Measurements from ENCODE around the gene ZSCAN23.
"Not testable (repeated sequence)": the region's sequence is repeated elsewhere in the genome, so short reads cannot be mapped to it uniquely, and the experiment has no call there.

The ZSCAN23 gene

DNA sequence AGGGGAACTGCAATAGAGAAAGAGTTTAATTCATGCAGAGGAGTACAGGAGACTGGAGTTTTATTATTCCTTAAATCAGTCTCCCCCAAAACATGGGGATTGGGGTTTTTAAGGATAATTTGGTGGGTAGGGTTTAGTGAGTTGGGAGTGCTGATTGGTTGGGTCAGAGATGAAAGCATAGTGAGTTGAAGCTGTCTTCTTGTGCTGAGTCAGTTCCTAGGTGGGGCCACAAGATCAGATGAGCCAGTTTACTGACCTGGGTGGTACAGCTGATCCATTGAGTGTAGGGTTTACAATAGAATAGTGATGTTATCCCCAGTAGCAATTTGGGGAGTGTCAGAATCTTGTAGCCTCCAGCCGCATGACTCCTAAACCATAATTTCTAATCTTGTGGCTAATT, 43.2 kb upstream of the ZSCAN23 start:
- TF ChIP-seq, protein P1, sequence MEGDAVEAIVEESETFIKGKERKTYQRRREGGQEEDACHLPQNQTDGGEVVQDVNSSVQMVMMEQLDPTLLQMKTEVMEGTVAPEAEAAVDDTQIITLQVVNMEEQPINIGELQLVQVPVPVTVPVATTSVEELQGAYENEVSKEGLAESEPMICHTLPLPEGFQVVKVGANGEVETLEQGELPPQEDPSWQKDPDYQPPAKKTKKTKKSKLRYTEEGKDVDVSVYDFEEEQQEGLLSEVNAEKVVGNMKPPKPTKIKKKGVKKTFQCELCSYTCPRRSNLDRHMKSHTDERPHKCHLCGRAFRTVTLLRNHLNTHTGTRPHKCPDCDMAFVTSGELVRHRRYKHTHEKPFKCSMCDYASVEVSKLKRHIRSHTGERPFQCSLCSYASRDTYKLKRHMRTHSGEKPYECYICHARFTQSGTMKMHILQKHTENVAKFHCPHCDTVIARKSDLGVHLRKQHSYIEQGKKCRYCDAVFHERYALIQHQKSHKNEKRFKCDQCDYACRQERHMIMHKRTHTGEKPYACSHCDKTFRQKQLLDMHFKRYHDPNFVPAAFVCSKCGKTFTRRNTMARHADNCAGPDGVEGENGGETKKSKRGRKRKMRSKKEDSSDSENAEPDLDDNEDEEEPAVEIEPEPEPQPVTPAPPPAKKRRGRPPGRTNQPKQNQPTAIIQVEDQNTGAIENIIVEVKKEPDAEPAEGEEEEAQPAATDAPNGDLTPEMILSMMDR (conservative IDR thresholded peaks at IDR 0.05; ENCODE audit: low read depth, low read length), result no peak
- no peak overlapping the region for H3K4me3 ChIP-seq (ENCODE audit: low read length)
- no peak for DNase-seq (ENCODE audit: low read depth)

DNA sequence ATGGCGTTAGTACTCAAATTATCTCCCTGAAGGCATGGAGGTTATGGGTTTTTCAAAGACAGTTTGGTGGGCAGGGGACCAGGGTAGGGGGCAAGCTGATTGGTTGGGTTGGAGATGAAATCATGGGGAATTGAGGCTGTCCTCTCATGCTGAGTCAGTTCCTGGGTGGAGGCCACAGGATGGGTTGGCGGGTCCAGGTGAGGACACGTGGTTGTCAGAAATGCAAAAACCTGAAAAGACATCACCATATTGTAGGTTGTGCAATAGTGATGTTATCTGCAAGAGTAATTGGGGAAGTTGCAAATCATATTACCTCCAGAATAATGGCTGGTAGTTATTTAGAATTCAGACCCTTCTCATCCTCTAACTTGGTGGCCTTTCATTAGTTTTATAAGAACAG, 42.2 kb upstream of the ZSCAN23 start:
- DNase-seq (ENCODE audit: low read depth), result no peak
- TF ChIP-seq, protein P1 (conservative IDR thresholded peaks at IDR 0.05; ENCODE audit: low read depth, low read length), result no peak
- no peak overlapping the region for H3K4me3 ChIP-seq (ENCODE audit: low read length)

DNA sequence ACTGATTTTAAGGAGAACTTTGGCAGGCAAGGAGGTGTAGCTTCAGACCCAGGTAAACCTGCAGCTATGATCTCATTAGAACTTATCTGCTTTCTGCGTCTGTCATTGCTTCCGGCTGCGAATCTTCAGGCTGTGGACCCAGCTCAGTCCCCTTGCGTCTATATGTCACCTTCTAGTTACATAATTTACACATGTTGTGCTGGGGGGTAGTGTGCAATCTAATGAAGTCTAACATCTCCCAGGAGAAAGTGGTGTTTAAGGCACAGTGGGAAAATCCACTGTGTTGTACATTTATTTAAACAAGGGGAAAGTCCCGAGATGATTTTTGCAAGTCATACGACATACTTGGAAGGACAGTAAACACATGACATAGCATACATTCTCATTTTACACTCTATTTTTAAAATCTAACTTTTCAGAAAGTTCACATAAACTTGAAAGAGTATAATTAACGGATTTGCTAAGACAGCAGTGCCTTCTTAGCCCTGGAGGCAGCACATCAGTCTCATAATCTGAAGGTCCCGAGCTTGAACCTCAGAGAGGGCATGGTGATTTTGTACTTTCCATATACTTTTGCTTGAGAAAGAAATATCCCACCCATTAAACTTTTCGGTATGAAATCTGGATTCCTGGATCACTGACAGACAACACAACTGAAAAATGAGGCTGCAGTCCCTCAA, 37.1 kb upstream of the ZSCAN23 start:
- H3K4me3 ChIP-seq (ENCODE audit: low read length), result no peak overlapping the region
- TF ChIP-seq, protein P1 (conservative IDR thresholded peaks at IDR 0.05; ENCODE audit: low read depth, low read length), result no peak
- DNase-seq (ENCODE audit: low read depth), result no peak

DNA sequence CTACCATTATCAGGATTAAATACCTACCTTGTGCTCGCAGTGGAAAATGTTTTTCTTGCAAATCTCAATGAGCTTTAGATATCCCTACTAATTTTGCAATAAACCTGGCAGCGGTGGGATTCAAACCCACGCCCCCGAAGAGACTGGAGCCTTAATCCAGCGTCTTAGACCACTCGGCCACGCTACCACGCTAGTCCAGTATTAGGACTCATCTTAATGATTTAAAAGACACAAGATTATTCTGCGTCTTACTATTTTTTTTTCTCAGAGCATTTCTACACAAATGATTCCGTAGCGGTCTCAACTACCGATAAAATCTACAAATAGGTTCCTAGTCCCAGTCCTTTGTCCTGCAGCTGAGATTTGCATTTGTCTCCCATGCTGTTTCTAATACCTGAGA, 35.2 kb upstream of the ZSCAN23 start:
- TF ChIP-seq, protein P1 (conservative IDR thresholded peaks at IDR 0.05; ENCODE audit: low read depth, low read length), result no peak
- no peak for DNase-seq (ENCODE audit: low read depth)
- H3K4me3 ChIP-seq (ENCODE audit: low read length), result no peak overlapping the region

DNA sequence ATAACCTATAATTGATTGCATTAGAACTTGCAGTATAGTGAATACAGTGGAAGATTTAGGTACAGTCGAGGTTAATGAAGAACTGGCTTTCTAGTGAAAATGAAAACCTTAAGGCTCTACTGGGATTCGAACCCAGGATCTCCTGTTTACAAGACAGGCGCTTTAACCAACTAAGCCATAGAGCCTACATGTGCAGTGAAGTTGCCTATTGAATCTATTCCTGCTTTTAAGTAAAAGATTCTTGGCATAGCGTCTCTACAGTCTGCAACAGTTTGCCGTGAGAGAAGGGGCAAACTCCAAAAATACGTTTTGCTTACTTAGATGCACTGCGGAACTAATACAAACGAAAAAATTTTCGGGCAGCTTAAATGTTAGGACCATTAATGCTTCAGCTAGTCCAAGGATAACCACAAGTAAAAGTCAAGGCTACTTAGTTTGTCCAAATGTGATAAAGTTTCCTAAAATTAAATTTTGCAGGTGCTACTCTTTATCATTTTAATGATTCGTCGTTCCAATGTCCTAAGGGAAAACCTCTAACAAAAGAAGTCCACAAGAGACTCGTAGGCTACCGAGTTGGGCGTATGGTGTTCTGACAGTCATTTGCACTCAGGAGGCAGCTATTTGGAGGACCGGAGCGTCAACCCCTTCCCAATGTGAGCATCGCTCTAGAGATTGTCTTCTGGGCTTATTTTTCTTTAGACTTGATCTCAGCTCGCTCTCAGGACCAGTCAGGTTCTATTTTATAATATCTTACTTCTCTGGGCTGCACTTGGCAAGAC, 31.3 kb upstream of the ZSCAN23 start:
- H3K4me3 ChIP-seq (ENCODE audit: low read length), result peak overlapping the region; percentile 73
- TF ChIP-seq, protein P1 (conservative IDR thresholded peaks at IDR 0.05; ENCODE audit: low read depth, low read length), result no peak
- peak; percentile 51 for DNase-seq (ENCODE audit: low read depth)

DNA sequence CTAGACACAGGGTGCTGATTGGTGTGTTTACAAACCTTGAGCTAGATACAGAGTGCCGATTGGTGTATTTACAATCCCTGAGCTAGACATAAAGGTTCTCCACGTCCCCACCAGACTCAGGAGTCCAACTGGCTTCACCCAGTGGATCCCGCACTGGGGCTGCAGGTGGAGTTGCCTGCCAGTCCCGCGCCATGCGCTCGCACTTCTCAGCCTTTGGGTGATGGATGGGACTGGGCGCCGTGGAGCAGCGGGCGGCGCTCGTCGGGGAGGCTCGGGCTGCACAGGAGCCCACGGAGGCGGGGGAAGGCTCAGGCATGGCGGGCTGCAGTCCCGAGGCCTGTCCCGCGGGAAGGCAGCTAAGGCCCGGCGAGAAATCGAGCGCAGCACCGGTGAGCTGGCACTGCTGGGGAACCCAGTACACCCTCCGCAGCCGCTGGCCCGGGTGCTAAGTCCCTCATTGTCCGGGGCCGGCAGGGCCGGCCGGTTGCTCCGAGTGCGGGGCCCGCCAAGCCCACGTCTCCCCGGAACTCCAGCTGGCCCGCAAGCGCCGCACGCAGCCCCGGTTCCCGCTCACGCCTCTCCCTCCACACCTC, 26.0 kb upstream of the ZSCAN23 start:
- not testable (repeated sequence) for DNase-seq (ENCODE audit: low read depth)

DNA sequence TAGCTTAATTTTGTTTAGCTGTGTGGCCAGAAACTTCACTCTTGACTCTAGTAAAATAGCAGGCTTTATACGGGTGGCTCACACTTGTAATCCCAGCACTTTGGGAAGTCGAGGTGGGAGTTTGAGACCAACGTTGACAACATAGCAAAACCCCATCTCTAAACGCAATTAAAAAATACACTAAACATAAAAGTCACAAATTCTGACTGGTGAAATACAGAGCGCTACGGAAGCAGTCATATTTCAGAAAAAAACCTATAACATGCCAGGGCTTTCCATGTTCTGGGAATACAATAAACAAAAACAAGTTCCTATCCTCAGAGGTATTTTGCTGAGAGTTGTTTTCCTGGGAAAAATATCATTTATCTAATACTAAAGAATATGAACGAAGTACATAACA, 24.8 kb upstream of the ZSCAN23 start:
- TF ChIP-seq, protein P1 (conservative IDR thresholded peaks at IDR 0.05; ENCODE audit: low read depth, low read length), result no peak
- no peak overlapping the region for H3K4me3 ChIP-seq (ENCODE audit: low read length)
- no peak for DNase-seq (ENCODE audit: low read depth)

More for the DNA sequence above, 26.0 kb upstream of the ZSCAN23 start:
- H3K4me3 ChIP-seq (ENCODE audit: low read length), result not testable (repeated sequence)

Measured in retinal pigment epithelial cell (primary cell).